ENCODE results near the gene NALCN.

The NALCN gene

GRCh38 chr13:101412076-101412475 is 4.2 kb downstream of the NALCN start:
- no peak for DNase-seq

- DNase-seq = no peak
These were observed 7.2 kb downstream of the NALCN start for GRCh38 chr13:101408992-101409656.

- DNase-seq = no peak
These were observed 8.2 kb downstream of the NALCN start for GRCh38 chr13:101408154-101408553.

- no peak for DNase-seq
These were observed 9.5 kb downstream of the NALCN start for GRCh38 chr13:101406791-101407190.

- DNase-seq = no peak
These were observed 15.1 kb downstream of the NALCN start for GRCh38 chr13:101401196-101401595.

- no peak for DNase-seq
These were observed 16.9 kb downstream of the NALCN start for GRCh38 chr13:101399365-101399764.

- no peak for DNase-seq
These were observed 17.4 kb downstream of the NALCN start for GRCh38 chr13:101398920-101399319.

GRCh38 chr13:101398191-101398590 is 18.1 kb downstream of the NALCN start:
- DNase-seq = no peak

GRCh38 chr13:101397742-101398141 is 18.6 kb downstream of the NALCN start:
- no peak for DNase-seq

GRCh38 chr13:101394605-101395004 is 21.7 kb downstream of the NALCN start:
- DNase-seq = no peak

GRCh38 chr13:101393140-101393539 is 23.2 kb downstream of the NALCN start:
- DNase-seq = no peak

GRCh38 chr13:101390461-101390860 is 25.8 kb downstream of the NALCN start:
- DNase-seq = no peak

- DNase-seq = no peak
These were observed 31.4 kb downstream of the NALCN start for GRCh38 chr13:101384929-101385328.

GRCh38 chr13:101383595-101383994 is 32.7 kb downstream of the NALCN start:
- no peak for DNase-seq

GRCh38 chr13:101382701-101383100 is 33.6 kb downstream of the NALCN start:
- no peak for DNase-seq

GRCh38 chr13:101382086-101382485 is 34.2 kb downstream of the NALCN start:
- DNase-seq = no peak

GRCh38 chr13:101360525-101360924 is 55.8 kb downstream of the NALCN start:
- no peak for DNase-seq

- no peak for DNase-seq
These were observed 61.4 kb downstream of the NALCN start for GRCh38 chr13:101354895-101355294.

GRCh38 chr13:101346942-101347728 is 69.2 kb downstream of the NALCN start:
- DNase-seq = no peak

GRCh38 chr13:101346161-101346560 is 70.1 kb downstream of the NALCN start:
- no peak for DNase-seq

- no peak for DNase-seq
These were observed 73.0 kb downstream of the NALCN start for GRCh38 chr13:101343128-101343787.

GRCh38 chr13:101341464-101341863 is 74.8 kb downstream of the NALCN start:
- DNase-seq = no peak

GRCh38 chr13:101339202-101339601 is 77.1 kb downstream of the NALCN start:
- no peak for DNase-seq

GRCh38 chr13:101332583-101332982 is 83.7 kb downstream of the NALCN start:
- no peak for DNase-seq

Data from right hindlimb (tissue), 1 donor.